Hair follicle dermal papilla cell (primary cell): ENCODE results near the gene COLEC11. TPM values are rescaled to one million over a fixed set of nuclear protein-coding genes. Genes with fewer than 3 reads are reported as not detected.

ENCODE experiments used
- small RNA-seq: library from RNA; depleted of rRNA; stranded (forward); fragments of <200 nt; gene quantifications from one replicate; pipeline ENCODE3, GENCODE V24; 2012
- total RNA-seq: library from RNA; depleted of rRNA; stranded (reverse); fragments of >200 nt; gene quantifications from 2 replicates; pipeline ENCODE4 v1.2.3, GENCODE V29; 2012

COLEC11 gene
- 0.16 TPM in 1 of 2 replicates, not detected in the other for total RNA-seq

DNA sequence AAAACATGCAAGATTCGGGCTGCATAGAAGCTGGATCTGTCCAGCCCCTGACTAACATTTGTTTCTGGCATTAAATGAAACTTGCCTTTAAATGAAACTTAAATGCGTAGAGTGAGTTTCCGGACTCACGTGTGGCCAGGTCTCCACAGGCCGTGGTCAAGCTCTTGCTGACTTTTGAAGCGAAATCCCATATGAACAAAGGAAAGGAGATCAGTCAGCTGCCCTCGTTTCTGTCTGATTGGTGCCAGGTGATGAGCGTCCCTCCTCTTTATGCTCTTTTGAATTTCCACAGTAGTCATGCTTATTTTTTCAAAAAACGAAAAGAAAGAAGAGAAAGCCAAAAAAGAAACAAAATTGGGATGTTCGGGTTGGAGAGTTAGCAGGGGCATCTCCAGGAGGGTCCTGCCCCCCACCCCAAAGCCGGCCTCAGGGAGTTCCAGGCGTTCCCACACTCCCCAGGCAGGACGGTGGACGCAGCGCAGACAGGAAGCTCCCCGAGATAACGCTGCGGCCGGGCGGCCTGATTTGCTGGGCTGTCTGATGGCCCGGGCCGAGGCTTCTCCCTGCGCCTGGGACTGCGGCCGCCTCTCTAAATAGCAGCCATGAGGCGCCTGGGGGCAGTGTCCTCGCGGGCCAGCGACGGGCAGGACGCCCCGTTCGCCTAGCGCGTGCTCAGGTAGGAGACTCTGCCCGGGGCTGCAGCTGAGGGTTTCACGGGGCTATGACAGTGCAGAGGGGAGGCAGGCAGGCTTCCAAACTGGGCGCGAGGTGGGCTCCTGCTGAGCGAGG lies at the start of gene COLEC11:
Gene COLEC11, plus strand, starts transcription at position 620 of the 789 bp plus-strand sequence. CDS start 9,229 bp downstream, outside the sequence.

DNA sequence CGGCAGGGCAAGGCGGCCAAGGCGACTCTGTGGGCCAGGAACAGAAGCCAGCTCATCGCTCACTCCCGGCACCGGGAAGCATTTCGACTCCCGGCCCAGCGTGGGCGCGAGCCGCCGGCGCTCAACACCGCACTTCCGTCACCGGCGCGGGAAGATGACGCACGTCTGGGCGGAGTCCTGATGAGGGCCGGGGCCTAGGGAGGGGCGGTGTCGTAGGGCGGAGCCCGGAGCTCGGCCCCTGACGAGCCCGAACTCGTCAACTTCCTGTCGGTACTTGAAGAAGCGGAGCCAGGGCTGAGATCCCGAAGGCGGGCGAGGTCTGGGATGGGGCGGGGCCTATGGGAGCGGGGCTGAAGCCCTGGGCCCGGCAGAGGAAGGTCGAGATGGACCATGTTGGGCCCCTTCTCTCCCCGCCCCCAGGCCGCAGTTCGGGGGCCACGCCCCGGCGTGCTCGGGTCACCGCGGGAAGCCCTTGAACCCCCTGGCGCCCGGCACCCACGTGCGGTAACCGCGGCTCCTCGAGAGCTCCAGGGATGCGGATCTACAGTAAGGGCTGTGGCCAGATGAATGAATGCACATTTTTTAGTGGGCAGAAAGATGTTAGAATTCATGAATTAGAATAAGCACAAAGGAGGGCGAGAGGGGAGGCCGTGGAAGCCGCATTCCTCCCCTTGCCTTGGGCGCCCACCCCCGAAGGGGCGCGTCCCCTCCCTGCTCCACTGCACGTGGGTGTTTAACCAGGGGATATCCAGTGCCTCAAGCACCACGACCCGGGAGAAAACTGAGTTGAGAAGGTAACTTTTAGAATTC lies 36.5 kb upstream of the COLEC11 start, which contains the start of gene RNASEH1:
Gene RNASEH1, minus strand, starts transcription at position 129 of the 810 bp plus-strand sequence. Its CDS starts 73 bp downstream, at position 56.

DNA sequence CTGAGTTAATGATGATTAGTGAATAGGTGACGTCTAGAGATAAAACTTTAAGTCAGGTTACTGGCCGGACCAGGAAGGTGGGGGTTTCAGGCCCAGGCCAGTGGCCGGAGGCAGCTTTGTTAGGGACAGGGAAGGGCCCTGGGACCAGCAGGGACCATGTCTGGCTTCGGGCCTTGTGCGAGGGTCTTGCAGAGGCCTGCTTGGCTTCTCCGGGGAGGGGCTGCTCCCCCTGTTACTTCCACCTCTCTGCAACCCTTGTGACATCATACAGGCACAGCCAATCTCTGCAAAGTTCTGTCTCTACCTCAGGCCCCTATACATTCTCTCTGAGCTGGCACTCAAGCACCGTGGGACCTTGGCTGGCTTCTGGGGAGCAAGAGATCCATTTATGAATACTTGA lies 63.0 kb downstream of the COLEC11 start, which contains the start of gene ALLC:
Gene ALLC, plus strand, starts transcription at position 320 of the 400 bp plus-strand sequence. CDS start 12,958 bp downstream, outside the sequence.

Small RNA genes within 50 kb of the gene (small RNA-seq; reads per million reads assigned to genes)
- gene TMSB4XP2, result not detected

Other genes starting within 250 kb of the COLEC11 start
- gene EIPR1, start 217.3 kb upstream of the COLEC11 start, total RNA-seq, result 24.8 and 27.6 TPM in 2 replicates
- 59.1 and 73.7 TPM in 2 replicates for gene TRAPPC12, start 215.4 kb upstream of the COLEC11 start, total RNA-seq
- gene ADI1, start 75.6 kb upstream of the COLEC11 start, total RNA-seq, result 29.4 and 33.0 TPM in 2 replicates
- 26.5 and 27.6 TPM in 2 replicates for gene RNASEH1, start 36.8 kb upstream of the COLEC11 start, total RNA-seq
- gene RPS7, start 19.9 kb upstream of the COLEC11 start, total RNA-seq, result 1,000 and 1,468 TPM in 2 replicates
- not detected in 2 replicates for gene ALLC, start 63.1 kb downstream of the COLEC11 start, total RNA-seq
- not detected in 2 replicates for gene DCDC2C, start 108.5 kb downstream of the COLEC11 start, total RNA-seq